ENCODE results near the gene FLAD1. TPM values are rescaled to one million over a fixed set of nuclear protein-coding genes. Genes with fewer than 3 reads are reported as not detected.
"Not testable (repeated sequence)": the region's sequence is repeated elsewhere in the genome, so short reads cannot be mapped to it uniquely, and the experiment has no call there.

FLAD1 gene
- total and polyA plus RNA-seq, 2 donors (not counting 1 experiment from before 2014, with no cell fraction given), result 11.8 to 24.9 TPM

DNA sequence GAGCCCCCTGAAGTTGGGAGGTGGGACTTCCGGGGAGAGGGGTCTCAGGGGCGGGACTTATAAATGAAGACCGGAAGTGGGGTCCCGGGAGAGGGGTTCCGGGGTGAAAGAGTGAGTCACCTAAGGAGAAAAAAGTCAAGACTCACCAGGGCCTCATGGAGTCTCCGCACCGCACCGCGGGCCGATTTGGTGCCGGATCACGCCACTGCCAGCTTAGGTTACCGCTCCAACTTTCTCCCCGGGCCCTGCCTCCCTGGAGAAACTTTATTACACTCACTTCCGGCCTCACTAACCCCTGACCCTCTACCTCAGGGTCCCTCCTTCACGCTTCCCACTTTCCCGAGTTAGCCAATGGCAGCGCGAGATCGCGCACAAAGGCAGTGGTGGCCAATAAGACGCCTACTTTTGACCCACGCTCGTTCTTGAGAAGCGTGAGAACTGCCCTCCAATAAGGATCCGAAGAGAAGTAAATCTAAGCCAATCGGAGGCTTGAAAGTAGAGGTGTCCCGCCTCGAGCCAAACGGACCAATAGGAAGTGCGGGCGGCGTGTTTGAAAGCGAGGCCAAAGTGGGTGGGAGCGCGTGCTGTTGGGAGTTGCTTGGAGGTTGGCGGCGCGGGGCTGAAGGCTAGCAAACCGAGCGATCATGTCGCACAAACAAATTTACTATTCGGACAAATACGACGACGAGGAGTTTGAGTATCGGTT is 8.9 kb upstream of the FLAD1 start, which contains the start of gene CKS1B:
TSS of gene CKS1B (plus strand) at position 580 of the 706 bp plus-strand sequence. CDS start at position 645, 65 bp downstream.
- Histone ChIP-seq H4K20me1 (ENCODE audit: control insufficient read depth, extremely low read depth, insufficient read depth, low read length) (no peaks in the 10 kb centered on the region), H3K4me3 (replicated peaks in 1 of 4; ENCODE audit: control extremely low read depth in 1 of 4, insufficient read depth in 1 of 4, low read depth in 3 of 4, low read length in 4 of 4) (peak within 1 kb of the TSS; percentile 63 to 93 (median 77)), H2AFZ (ENCODE audit: low read length) (peak within 1 kb of the TSS; percentile 49), H3K4me2 (ENCODE audit: extremely low read depth, insufficient read depth, low read length) (peak within 1 kb of the TSS; percentile 99), H3K36me3 (ENCODE audit: control insufficient read depth, insufficient read depth, low read length) (no peaks in the 10 kb centered on the region), H3K79me2 (ENCODE audit: control insufficient read depth, insufficient read depth, low read length) (peaks cover 53% of the 10 kb centered on the region), H3K4me1 (ENCODE audit: control insufficient read depth, extremely low read depth, insufficient read depth, low read length) (peaks cover 15% of the 10 kb centered on the region), H3K27ac (ENCODE audit: insufficient read depth, low read length) (peak within 1 kb of the TSS; percentile 94), H3K9ac (ENCODE audit: insufficient read depth, low read length) (peak within 1 kb of the TSS; percentile 93), H3K9me3 (ENCODE audit: control insufficient read depth, insufficient read depth, low read depth, low read length) (no peaks in the 10 kb centered on the region), H3K27me3 (ENCODE audit: control insufficient read depth, insufficient read depth, low read length) (no peaks in the 10 kb centered on the region)
- DNase-seq (ENCODE audit: low read depth in 2 of 2), result peak; percentile 100
- TF ChIP-seq, protein P1, sequence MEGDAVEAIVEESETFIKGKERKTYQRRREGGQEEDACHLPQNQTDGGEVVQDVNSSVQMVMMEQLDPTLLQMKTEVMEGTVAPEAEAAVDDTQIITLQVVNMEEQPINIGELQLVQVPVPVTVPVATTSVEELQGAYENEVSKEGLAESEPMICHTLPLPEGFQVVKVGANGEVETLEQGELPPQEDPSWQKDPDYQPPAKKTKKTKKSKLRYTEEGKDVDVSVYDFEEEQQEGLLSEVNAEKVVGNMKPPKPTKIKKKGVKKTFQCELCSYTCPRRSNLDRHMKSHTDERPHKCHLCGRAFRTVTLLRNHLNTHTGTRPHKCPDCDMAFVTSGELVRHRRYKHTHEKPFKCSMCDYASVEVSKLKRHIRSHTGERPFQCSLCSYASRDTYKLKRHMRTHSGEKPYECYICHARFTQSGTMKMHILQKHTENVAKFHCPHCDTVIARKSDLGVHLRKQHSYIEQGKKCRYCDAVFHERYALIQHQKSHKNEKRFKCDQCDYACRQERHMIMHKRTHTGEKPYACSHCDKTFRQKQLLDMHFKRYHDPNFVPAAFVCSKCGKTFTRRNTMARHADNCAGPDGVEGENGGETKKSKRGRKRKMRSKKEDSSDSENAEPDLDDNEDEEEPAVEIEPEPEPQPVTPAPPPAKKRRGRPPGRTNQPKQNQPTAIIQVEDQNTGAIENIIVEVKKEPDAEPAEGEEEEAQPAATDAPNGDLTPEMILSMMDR (conservative IDR thresholded peaks at IDR 0.05 in 1 of 2, IDR thresholded peaks at IDR 0.05 in 1 of 2; ENCODE audit: low read depth in 1 of 2, low read length in 2 of 2), result no peak
- no peak for TF ChIP-seq EZH2 (IDR thresholded peaks at IDR 0.05; ENCODE audit: low read length, missing control alignments)

DNA sequence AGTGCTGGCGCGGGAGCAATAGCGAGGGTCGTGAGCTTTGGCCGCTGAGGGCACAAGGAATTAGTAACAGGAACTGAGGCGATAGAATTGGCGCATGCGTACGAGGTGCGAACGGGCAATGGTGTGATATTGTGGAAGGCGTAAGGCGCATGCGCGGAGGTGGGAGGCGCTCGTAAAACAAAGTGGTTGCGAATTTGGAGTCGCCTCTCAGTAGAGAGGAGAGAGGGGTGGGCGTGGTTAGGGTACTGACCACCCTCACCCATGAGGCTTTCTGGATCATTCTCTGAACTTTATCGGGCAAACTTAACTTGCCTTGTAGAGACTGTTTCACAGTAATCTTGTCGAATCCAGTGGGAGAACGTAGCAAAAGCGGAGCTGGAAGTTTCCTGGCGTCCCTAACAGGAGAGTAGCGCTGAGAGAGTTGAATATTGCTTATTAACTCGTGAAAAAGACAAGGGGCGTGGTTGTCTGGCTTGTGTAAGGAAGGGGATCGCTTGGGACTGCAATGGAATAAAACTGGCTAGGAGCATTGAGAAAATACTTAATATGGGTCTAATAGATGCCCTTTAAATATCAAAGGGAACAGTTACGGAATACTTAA is 8.2 kb upstream of the FLAD1 start:
- Histone ChIP-seq H3K36me3 (ENCODE audit: control insufficient read depth, insufficient read depth, low read length) (no peaks in the 10 kb centered on the region), H4K20me1 (ENCODE audit: control insufficient read depth, extremely low read depth, insufficient read depth, low read length) (no peaks in the 10 kb centered on the region), H3K79me2 (ENCODE audit: control insufficient read depth, insufficient read depth, low read length) (peaks cover 50% of the 10 kb centered on the region), H3K9me3 (ENCODE audit: control insufficient read depth, insufficient read depth, low read depth, low read length) (no peaks in the 10 kb centered on the region), H3K9ac (ENCODE audit: insufficient read depth, low read length) (peak overlapping the region; percentile 34), H3K4me3 (replicated peaks in 1 of 4; ENCODE audit: control extremely low read depth in 1 of 4, insufficient read depth in 1 of 4, low read depth in 3 of 4, low read length in 4 of 4) (peak overlapping the region; percentile 39 to 93 (median 70)), H2AFZ (ENCODE audit: low read length) (peak overlapping the region; percentile 49), H3K4me2 (ENCODE audit: extremely low read depth, insufficient read depth, low read length) (peak overlapping the region; percentile 99), H3K27ac (ENCODE audit: insufficient read depth, low read length) (peak overlapping the region; percentile 94), H3K27me3 (ENCODE audit: control insufficient read depth, insufficient read depth, low read length) (no peaks in the 10 kb centered on the region), H3K4me1 (ENCODE audit: control insufficient read depth, extremely low read depth, insufficient read depth, low read length) (peaks cover 15% of the 10 kb centered on the region)
- no peak for TF ChIP-seq EZH2 (IDR thresholded peaks at IDR 0.05; ENCODE audit: low read length, missing control alignments)
- TF ChIP-seq, protein P1 (conservative IDR thresholded peaks at IDR 0.05 in 1 of 2, IDR thresholded peaks at IDR 0.05 in 1 of 2; ENCODE audit: low read depth in 1 of 2, low read length in 2 of 2), result no peak
- peak; percentile 89 to 96 for DNase-seq (ENCODE audit: low read depth in 2 of 2)

DNA sequence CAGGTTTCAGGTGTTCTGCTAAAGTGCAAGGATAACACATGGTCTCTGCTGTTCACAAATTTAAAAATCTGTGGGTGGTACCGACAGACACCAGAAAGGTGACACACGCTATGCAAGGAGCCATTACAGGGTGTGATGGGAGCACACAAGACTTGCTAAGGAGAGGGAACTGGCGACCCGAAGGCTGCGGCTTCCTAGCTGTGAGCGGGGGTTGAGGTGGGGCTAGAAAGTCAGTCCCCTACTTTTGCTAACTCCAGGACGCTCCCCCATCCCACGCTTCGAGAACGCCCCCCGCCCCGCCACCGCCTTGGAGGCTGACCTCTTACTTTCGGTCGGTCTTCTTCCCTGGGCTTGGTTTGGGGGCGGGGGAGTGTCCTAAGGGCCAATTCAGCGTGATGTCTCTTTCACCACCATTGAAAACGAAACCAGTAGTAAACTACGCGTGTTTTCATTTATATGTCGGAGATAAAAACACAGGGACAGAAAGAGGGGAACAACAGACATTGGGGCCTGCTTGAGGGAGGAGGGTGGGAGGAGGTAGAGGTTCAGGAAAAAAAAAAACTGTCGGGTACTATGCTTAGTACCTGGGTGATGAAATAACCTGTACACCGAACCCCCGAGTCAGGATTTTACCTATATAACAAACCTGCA is 7.6 kb upstream of the FLAD1 start:
- Histone ChIP-seq H3K4me1 (ENCODE audit: control insufficient read depth, extremely low read depth, insufficient read depth, low read length) (peaks cover 15% of the 10 kb centered on the region), H4K20me1 (ENCODE audit: control insufficient read depth, extremely low read depth, insufficient read depth, low read length) (no peaks in the 10 kb centered on the region), H3K36me3 (ENCODE audit: control insufficient read depth, insufficient read depth, low read length) (no peaks in the 10 kb centered on the region), H3K4me3 (replicated peaks in 1 of 4; ENCODE audit: control extremely low read depth in 1 of 4, insufficient read depth in 1 of 4, low read depth in 3 of 4, low read length in 4 of 4) (peak overlapping the region; percentile 39 to 93 (median 70)), H3K27ac (ENCODE audit: insufficient read depth, low read length) (peak overlapping the region; percentile 94), H2AFZ (ENCODE audit: low read length) (peak overlapping the region; percentile 37), H3K9me3 (ENCODE audit: control insufficient read depth, insufficient read depth, low read depth, low read length) (no peaks in the 10 kb centered on the region), H3K9ac (ENCODE audit: insufficient read depth, low read length) (peak overlapping the region; percentile 34), H3K27me3 (ENCODE audit: control insufficient read depth, insufficient read depth, low read length) (no peaks in the 10 kb centered on the region), H3K79me2 (ENCODE audit: control insufficient read depth, insufficient read depth, low read length) (peaks cover 44% of the 10 kb centered on the region), H3K4me2 (ENCODE audit: extremely low read depth, insufficient read depth, low read length) (peak overlapping the region; percentile 99)
- TF ChIP-seq, protein P1 (conservative IDR thresholded peaks at IDR 0.05 in 1 of 2, IDR thresholded peaks at IDR 0.05 in 1 of 2; ENCODE audit: low read depth in 1 of 2, low read length in 2 of 2), result no peak
- TF ChIP-seq EZH2 (IDR thresholded peaks at IDR 0.05; ENCODE audit: low read length, missing control alignments), result no peak
- peak; percentile 54 to 64 for DNase-seq (ENCODE audit: low read depth in 2 of 2)

DNA sequence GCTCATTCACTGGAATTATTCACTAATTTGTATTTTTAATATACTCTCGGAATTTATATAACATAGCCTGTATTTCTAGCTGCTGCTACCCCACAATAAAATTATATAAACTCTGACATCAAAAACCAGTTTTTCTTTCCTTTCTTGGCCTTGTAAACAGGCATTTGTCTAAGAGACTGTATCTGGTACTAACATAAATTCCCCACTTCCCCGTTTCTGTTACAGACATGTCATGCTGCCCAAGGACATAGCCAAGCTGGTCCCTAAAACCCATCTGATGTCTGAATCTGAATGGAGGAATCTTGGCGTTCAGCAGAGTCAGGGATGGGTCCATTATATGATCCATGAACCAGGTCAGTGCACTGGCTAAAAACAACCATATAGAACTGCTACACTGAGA is 5.4 kb upstream of the FLAD1 start:
- not testable (repeated sequence) for H3K4me3 ChIP-seq (replicated peaks in 1 of 4; ENCODE audit: control extremely low read depth in 1 of 4, insufficient read depth in 1 of 4, low read depth in 3 of 4, low read length in 4 of 4); H3K27ac ChIP-seq (ENCODE audit: insufficient read depth, low read length); H4K20me1 ChIP-seq (ENCODE audit: control insufficient read depth, extremely low read depth, insufficient read depth, low read length); H3K9ac ChIP-seq (ENCODE audit: insufficient read depth, low read length); DNase-seq (ENCODE audit: low read depth in 2 of 2); H3K9me3 ChIP-seq (ENCODE audit: control insufficient read depth, insufficient read depth, low read depth, low read length); H3K4me2 ChIP-seq (ENCODE audit: extremely low read depth, insufficient read depth, low read length); H2AFZ ChIP-seq (ENCODE audit: low read length); H3K36me3 ChIP-seq (ENCODE audit: control insufficient read depth, insufficient read depth, low read length); H3K27me3 ChIP-seq (ENCODE audit: control insufficient read depth, insufficient read depth, low read length); H3K4me1 ChIP-seq (ENCODE audit: control insufficient read depth, extremely low read depth, insufficient read depth, low read length)
- H3K79me2 ChIP-seq (ENCODE audit: control insufficient read depth, insufficient read depth, low read length), result peaks cover 37% of the 10 kb centered on the region

Data from fibroblast of lung (primary cell).